ENCODE results near the gene CLVS2.

GRCh38 chr6:122947355-122947754, 48.7 kb upstream of the CLVS2 start:
- TF ChIP-seq GATA2 (IDR thresholded peaks at IDR 0.05; ENCODE audit: low read depth, low read length), result no peak
- TF ChIP-seq GATA3 (IDR thresholded peaks at IDR 0.05; ENCODE audit: low read depth, low read length), result no peak
